Activated CD4-positive, alpha-beta T cell treated with anti-CD3 and anti-CD28 coated beads, Interleukin-2, amount 50 U/mL, for 16 hours (primary cell): Measurements from ENCODE around the gene PAQR6.

Source experiments
- DNase-seq: peaks from one replicate; pipeline ENCODE4 v3.0.0-alpha.2; 2020

Gene PAQR6

DNA sequence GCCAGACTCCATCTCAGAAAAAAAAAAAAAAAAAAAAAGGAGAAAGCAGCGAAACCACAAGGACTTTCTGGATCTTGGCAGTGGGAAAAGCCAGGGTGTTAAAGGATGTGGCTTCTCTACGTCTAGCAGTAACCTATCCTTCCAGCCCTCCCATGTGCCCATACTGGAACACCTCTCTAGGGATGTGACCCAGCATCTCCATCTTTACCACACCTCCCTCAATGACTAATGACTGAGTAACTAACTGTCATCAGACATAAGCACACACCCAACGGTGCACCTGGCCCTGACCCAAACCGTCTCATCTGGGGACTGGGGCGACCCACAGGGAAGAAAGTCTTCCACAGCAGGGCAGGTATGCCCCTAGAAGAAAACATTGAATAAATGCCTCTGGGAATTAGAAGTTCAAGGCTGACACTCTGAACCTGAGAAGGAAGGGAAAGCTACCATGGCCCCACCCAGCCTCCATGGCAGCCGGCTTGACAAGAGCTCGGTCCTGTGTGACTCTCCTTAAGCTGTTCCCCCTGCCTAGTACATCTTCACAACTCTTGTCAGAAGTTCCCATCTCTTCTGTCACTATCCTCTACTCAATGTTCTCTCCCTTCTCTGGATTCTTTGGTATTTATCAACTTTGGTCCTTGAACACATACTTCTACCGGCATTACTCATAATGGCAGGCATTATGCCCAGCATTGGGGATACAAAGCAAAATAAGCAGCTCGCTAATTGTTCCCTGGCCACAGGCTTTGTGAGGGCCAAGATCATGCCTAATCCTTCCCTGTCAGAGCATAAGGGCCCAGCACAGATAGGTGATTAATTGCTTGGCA is 14.8 kb upstream of the PAQR6 start:
- no peak for DNase-seq

DNA sequence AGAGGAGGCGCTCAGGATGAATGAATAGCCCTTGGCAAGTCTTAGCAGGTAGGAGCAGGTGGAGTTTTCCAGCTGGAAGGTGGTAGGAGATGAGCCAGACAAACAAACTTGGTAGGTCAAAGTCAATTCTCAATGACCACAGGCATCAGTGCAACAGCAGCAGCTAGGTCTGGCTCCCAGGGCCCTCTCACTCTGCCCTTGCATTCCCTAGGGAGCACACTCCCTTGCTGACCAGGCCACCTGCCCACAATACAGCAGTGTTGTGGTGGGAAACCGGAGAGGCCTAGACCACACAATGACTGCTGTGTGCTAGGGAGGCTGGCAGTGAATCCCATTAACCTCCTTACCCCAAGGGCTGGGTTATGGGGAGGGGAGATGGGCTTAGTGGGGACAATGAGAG is 13.0 kb upstream of the PAQR6 start:
- no peak for DNase-seq

DNA sequence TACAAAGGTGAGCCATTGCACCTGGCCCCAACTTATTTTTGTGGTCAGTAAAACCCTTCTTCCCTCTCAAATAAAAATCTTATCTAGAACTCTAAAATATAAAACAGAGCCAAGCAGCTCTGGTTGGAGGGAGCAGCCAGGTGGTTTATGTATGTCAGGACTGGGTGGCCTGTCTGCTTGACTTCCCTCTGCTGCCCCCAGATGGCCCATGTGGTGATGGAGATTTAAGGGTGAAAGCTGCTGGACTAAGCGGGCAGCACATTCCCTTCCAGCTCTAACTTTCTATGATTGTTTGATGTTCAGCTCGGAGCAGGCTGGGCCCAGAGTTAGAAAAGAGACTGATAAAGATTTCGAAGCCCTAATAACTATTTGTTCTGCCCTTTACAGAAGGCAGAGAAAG is 11.9 kb upstream of the PAQR6 start:
- DNase-seq, result no peak

DNA sequence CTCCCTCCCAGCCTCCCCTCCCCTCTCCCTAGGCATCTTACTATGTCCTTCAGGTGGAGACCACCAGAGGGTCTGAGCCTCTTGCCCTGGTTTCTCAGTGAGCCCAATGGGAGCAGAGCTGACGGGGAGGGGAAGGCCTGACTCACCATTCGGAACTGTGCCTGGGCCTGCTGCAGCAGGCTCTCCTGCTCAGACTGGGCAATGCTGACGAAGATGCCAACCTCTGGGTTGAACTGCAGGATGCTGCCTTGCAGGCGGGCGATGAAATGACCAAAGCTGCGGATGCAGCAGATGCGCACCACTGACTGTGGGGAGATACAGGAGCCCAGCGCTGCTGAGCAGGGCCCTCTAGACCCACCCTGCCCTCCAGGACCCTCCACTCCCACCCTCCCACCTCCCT is 11.0 kb upstream of the PAQR6 start:
- no peak for DNase-seq

DNA sequence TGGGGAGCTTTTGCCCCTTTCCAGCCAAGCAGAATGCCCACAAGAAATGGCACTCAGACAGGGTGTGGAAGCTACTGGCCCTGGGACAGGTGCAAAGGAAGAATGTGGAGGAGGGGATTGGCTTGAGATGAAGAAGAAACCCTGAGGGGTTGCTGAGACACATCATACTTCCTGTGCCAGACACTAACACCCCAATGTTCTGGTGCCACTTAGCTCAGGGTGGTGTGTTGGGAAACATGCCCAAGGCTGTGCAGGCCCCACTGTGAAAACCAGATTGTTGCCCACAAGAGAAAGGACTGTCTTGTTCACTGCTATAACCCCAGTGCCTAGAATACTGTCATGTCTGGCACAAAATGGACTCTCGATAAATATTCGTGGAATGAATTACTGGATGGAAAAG is 9.9 kb upstream of the PAQR6 start:
- no peak for DNase-seq

DNA sequence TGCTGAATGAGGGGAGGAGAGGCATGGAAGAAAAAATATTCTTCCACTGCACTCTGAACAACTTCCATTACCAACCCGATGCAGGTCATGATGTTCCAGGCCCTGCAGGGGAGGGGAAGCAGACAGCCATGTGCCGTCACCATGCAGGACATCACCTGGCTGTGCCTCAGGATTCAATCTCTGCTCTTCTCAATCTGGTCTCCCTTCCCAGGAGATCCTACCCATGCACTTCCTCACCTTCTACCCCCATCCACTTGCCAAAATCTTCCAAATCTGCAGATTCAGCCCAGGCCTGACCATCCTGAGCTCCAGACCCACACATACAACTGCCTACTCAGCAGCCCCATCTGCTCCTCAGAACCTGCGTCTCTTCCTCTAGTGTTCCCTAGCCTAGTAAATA is 5.8 kb upstream of the PAQR6 start:
- no peak for DNase-seq

DNA sequence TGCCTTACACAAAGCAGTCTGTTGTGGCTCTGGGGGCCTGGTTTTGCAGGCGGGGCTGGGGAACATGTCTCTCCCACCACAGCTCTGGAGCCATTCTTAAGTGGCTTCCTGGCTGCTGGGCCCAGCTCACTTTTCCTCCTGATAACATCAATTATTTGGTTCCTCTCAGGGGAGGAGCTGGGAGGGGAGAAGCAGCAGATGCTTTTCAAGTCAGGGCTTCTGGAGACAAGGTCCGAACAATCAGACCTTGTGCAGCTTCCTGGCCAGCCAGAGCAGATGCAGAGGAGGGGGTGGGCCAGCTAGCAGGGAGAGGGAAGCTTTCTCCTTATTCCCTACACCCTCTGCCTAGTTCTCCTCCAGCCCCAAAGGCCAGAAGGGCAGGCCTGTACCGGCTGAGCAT is 3.7 kb upstream of the PAQR6 start:
- DNase-seq, result no peak

DNA sequence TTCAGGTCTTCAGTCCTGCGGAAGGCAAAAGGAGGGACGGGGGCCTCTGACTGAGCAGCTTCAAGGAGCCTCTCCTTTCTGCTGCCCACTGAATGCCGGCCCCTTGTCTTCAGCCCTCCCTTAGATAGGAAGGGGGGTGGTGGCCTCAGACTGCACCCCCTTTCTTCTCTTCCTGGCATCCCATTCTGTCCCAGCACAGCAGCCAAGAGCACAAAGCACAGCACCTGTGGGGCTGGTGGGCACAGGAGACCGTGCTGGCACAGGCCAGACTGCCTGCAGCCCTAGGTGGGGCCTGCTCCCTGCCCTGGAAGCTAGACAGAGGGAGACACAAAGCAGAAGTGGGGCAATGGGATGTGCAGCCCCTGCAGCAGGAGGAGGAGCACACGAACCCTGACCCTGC is 1.7 kb upstream of the PAQR6 start:
- no peak for DNase-seq

DNA sequence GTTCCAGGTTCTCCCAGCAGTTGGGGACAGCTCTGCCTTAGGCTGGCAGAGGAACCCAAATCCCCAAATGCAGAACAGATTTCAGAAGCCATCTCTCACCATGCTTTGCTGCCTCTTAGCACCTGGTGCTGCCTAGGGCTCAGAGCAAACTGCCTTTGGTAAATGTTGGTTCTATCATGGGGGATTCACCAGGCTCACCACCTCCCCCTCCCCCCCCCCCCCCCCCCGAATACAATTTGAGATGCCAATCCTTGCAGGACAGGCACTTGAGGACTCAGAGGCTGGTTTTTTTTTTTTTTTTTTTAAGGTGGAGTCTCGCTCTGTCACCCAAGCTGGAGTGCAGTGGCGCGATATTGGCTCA is 447 bp upstream of the PAQR6 start:
- DNase-seq, result no peak

DNA sequence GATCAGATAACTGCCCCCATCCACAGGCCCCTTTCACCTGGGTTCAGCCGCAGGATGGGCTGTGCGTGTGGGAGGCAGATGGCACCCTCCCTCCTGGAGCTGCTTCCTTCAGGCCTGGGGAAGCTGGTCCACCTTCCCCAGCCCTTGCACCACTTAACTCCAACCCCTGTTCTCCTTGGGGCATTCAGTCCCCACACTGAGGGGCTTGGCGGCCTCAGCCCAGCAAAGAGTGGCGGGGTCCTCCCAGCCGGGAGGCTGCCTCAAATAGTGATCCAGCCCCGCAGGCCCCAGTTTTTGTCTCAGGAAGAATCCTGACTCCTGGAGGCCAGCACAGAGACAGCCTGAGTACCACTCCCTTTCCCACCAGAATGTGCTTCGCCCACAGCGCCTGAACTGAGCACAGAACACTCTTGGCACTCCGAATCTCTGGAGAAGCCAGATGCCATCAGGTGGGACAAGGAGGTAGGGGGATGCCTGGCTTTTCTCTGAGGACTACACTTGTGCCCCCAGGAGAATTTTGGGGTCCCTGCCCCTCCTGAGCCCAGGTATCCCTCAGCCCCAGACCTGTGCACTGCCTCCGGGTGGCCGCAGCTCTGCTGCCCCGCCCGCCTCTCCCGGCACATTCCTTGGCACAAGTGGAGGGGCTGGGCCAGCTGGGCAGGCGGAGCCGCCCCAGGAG is 936 bp downstream of the PAQR6 start:
- DNase-seq, result no peak

DNA sequence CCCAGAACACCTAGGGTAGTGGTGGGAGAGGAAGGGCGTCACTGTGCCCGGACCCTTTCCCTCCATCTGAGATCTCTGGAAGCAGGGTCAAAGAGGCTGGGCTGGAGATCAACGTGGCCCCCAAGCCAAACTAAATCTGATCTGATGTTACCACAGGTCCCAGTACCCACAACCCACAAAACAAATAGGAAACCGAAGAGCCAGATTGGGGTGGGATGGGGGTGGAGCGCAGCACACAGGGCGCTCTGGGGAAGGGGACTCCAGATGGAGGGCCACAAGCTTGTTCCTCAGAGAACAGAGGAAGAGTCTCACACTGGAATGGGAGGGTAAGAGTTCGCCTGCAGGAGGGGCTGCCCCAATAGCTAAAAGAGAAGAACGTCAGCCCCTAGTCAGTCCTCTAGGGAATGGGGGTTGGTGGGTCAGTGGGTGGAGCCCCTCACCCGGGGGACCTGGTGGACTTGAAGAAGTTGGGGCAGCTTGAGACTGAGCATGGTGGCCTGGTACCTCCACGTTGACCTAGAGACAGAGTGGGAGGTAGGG is 1.5 kb downstream of the PAQR6 start:
- no peak for DNase-seq

DNA sequence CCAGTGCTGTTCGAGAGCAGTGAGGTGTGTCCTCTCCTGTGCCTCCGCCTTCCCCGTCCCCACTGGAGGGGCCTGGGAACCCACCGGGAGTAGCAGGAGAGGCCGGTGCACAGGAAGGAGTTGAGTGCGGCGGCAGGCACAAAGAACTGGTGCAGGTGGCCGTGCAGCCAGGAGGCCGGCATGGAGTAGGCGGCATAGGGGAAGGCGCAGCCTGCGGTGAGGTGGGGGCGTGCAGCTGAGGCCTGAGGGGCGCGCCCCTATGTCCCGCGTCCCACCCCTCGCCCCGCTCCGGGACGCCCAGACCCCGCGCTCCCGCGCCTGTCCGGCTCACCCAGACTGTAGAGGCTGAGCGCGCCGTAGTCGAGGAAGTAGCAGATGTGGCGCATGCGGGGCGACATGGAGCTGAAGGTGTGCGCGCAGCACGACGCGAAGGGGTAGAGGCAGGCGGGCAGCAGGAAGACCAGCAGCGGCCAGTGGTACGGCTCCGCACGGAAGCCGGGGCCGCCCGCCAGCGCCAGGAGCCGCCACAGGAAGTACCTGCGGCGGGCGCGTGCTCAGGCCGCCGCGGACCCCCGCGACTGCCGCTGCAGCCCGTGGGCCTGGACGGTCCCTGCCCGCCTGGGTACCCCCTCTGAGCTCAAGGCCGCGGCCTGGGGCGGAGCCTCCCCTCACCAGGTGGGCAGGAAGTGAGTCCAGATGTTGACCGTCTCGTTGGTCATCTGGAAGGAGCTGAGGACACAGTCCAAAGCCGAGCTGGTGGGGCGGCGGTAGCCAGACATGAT is 2.2 kb downstream of the PAQR6 start:
- peak; percentile 45 for DNase-seq

DNA sequence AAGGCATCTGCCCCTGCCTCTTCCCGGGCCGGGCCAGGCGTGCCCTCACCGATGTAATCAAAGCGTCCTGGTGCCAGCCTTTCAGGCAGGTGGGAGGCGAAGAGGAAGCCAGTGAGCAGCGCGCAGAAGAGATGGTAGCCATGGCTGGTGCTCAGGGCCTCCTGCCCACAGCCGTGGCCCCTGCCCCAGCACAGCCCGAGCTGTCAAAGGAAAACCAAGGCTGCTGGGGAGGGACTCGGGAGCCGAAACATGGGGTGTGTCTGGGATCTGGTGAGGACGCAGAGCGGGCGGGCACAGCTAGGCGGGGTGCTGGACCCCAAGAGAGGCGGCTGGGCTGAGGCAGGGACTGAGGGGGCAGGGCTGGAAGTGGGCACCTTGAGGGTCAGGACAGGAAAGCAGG is 3.1 kb downstream of the PAQR6 start:
- no peak for DNase-seq

DNA sequence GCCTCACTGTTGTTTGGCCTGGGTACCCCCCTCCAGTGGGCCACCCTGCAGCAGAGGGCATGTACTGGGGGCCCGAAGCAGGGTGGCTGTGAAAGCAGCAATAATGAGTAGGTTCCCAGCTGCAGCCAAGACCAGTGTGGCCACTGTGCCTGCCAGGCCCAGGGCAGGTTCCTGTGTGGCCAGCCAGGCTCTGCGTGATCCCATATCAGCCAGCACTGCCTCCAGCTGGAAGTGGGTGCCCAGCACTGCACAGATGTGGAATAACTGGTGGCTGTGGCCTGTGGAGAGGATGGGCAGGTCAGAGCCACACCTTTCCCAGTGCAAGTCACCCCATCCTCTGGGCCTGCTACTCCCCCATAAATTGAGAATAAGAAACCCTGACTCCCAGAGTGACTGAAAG is 3.7 kb downstream of the PAQR6 start:
- no peak for DNase-seq

DNA sequence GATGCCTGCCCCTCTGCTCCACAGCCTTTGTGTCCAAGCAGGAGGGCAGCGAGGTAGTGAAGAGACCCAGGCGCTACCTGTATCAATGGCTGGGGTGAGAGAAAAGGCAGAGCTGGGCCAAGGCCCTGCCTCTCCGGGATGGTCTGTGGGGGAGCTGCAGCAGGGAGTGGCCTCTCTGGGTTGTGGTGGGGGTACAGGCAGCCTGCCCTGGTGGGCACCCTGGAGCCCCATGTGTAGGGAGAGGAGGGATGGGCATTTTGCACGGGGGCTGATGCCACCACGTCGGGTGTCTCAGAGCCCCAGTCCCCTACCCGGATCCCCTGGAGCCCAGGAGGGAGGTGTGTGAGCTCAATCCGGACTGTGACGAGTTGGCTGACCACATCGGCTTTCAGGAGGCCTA is 5.1 kb downstream of the PAQR6 start:
- no peak for DNase-seq

DNA sequence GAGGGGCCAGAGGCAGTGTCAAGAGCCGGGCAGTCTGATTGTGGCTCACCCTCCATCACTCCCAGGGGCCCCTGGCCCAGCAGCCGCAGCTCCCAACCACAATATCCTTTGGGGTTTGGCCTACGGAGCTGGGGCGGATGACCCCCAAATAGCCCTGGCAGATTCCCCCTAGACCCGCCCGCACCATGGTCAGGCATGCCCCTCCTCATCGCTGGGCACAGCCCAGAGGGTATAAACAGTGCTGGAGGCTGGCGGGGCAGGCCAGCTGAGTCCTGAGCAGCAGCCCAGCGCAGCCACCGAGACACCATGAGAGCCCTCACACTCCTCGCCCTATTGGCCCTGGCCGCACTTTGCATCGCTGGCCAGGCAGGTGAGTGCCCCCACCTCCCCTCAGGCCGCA is 5.9 kb downstream of the PAQR6 start, which contains the start of gene BGLAP:
Gene BGLAP, plus strand, starts transcription at position 259 of the 400 bp plus-strand sequence. Its CDS starts 48 bp downstream, at position 307.
- no peak for DNase-seq

DNA sequence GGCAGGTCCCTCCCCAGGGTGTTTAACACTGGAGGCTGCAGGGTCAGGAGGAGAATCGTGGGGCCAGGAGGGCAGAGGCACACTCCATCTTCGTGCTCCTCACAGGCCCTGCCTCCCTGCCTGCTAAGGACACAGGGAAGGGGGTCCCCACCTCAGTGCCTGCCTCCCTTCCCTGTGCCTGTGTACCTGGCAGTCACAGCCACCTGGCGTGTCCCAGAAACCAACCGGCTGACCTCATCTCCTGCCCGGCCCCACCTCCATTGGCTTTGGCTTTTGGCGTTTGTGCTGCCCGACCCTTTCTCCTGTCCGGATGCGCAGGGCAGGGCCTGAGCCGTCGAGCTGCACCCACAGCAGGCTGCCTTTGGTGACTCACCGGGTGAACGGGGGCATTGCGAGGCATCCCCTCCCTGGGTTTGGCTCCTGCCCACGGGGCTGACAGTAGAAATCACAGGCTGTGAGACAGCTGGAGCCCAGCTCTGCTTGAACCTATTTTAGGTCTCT is 6.5 kb downstream of the PAQR6 start:
- DNase-seq, result no peak

DNA sequence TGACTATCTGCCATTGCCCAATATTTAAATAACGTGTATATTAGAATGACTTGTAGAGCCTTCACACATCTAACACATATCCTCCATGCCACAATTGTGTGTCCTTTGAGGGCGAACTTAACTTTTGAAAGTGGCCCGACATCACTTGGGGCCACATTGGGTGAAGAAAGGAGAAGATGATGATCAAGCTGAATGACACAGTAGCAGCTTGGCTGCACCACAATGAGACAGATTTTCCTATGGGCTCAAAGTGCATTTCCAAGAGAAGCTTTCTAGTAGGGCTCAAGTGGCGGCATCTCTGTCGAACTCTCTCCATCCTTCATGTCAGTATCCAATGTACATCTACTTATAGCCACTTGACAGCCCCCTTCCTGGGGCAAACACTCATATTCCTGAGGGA is 9.6 kb downstream of the PAQR6 start:
- DNase-seq, result no peak

DNA sequence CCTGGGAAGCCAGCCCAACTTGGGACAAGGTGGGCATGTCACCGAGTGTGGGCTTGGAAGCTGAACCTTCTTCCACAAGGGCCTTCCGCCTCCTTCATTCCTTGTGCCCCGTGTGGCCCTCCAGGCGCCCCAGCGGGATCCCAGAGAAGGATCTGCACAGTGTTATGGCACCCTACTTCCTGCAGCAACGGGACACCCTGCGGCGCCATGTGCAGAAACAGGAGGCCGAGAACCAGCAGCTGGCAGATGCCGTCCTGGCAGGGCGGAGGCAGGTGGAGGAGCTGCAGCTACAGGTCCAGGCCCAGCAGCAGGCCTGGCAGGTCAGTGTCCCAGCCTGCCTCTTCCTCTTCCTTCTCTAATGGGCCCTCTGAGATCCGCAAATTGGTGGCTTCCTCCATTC is 11.7 kb downstream of the PAQR6 start:
- no peak for DNase-seq

DNA sequence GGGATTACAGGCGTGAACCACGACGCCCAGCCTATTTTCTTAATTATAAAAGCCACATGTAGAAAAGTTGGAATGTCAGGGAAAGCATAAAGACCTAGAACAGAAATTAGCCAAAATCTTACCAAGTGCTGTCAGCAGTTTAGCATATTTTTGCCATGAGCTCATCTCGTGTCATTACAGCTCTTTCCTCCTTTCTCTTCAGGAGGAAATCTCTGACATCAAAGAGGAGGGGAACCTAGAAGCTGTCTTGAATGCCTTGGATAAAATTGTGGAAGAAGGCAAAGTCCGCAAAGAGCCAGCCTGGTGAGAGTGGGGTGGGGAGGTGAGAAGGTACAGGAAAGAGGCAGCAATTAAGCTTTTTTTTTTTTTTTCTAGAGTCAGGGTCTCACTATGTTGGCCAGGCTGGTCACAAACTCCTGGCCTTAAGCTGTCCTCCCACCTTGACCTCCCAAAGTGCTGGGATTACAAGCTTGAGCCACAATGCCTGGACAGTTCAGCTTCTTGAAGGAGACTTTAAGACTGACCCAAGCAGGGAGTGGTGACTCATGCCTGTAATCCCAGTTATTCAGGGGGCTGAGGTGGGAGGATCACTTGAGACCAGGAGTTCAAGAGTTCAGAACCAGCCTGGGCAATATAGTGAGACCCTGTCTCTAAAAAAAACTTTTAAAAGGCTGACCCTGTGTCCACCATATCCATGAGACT is 14.3 kb downstream of the PAQR6 start:
- no peak for DNase-seq

DNA sequence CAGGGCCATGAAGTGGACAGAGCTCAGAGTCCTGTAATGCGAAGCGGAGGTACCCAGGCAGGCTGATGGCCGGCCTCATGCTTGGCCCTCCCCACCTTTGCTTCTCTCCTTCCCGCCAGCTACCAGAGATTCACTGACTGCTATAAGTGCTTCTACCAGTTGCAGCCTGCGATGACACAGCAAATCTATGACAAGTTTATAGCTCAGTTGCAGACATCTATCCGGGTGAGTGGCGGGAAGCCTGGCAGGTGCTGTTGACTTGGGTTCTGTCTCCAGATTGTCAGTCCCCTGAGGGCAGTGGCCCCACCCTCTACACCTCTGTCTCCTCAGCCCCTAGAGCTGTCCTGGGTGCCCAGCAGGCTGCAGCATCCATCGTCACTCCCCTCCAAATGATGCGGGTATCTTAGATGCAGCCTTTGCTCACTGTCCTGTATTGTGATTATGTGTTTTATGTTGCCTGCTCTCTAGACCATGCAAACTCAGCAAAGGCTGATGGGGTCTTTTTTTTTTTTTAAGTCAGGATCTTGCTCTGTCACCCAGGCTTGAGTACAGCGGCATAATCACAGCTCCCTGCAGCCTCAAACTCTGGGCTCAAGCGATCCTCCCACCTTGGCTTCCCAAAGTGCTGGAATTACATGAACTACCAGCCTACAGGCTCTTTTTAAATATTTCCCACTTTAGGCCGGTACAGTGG is 15.5 kb downstream of the PAQR6 start:
- no peak for DNase-seq

DNA sequence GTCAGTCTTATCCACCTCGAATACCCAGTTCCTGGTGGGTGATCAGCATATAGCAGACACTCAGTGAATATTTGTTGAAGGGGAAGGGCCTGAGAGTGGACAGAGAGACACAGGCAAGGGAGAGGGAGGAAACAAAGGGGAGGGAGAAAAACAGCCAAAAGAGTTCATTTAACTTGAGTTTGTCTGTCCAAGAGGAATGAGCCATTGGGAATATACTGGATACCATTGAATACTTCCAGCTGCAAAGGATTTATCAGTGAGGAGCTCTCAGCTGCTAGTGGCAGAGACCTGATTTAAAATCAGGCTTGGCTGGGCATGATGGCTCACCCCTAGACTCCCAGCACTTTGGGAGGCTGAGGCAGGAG is 17.4 kb downstream of the PAQR6 start:
- no peak for DNase-seq
